CD14-positive monocyte (primary cell): ENCODE measurements around the gene FAM83B. TPM values are rescaled to one million over a fixed set of nuclear protein-coding genes. Genes with fewer than 3 reads are reported as not detected.

Experiments used
- DNase-seq, 3 donors: peaks; one replicate each; pipeline ENCODE4 v3.0.0-alpha.2; 2011 to 2022
- H2AFZ ChIP-seq: 2 replicates; pipeline ENCODE4 v1.6.0; 2012; ENCODE audit warnings: mild to moderate bottlenecking, low read depth, low read length, inconsistent platforms; ENCODE audit not compliant: insufficient read depth, poor library complexity, severe bottlenecking
- H3K27ac ChIP-seq, 2 donors: 1 replicate in 1 of 2; 2 replicates in 1 of 2; pipeline ENCODE4 v1.5.1; 2012 to 2013; ENCODE audit warnings: low read length in 2 of 2, control low read depth in 1 of 2, inconsistent platforms in 1 of 2, low read depth in 1 of 2, mild to moderate bottlenecking in 1 of 2
- H3K27me3 ChIP-seq, 2 donors: one replicate each; pipeline versions ENCODE4 v1.6.0 to v1.6.1; 2011 to 2013; ENCODE audit warnings: low read length in 2 of 2; ENCODE audit not compliant: control insufficient read depth in 2 of 2, insufficient read depth in 2 of 2
- H3K36me3 ChIP-seq, 2 donors: replicated peaks in 1 of 2; 1 replicate in 1 of 2; 2 replicates in 1 of 2; pipeline versions ENCODE4 v1.5.1 to v1.6.1; 2012 to 2013; ENCODE audit warnings: low read length in 2 of 2, control low read depth in 1 of 2, inconsistent platforms in 1 of 2, mild to moderate bottlenecking in 1 of 2; ENCODE audit not compliant: insufficient read depth in 2 of 2, control insufficient read depth in 1 of 2
- H3K4me1 ChIP-seq, 2 donors: 1 replicate in 1 of 2; 2 replicates in 1 of 2; pipeline versions ENCODE4 v1.5.1 to v1.6.1; 2012 to 2013; ENCODE audit warnings: low read length in 2 of 2, control low read depth in 1 of 2, inconsistent platforms in 1 of 2, mild to moderate bottlenecking in 1 of 2, moderate library complexity in 1 of 2; ENCODE audit not compliant: insufficient read depth in 2 of 2, control insufficient read depth in 1 of 2
- H3K4me2 ChIP-seq: replicated peaks from 2 replicates; pipeline ENCODE3; 2012; ENCODE audit warnings: low read length, moderate library complexity, mild to moderate bottlenecking; ENCODE audit not compliant: poor library complexity, severe bottlenecking; ENCODE audit errors: extremely low read depth
- H3K4me3 ChIP-seq, 3 experiments: fragments of 200-600 bp in 1 of 3; sonication (generic) in 1 of 3; replicated peaks in 1 of 3; 1 replicate in 2 of 3; 2 replicates in 1 of 3; pipeline ENCODE4 v1.5.1; 2011 to 2013; ENCODE audit warnings: low read length in 3 of 3, mild to moderate bottlenecking in 3 of 3, control low read depth in 2 of 3, low read depth in 2 of 3, inconsistent platforms in 1 of 3, moderate library complexity in 1 of 3
- H3K79me2 ChIP-seq: 2 replicates; pipeline ENCODE4 v1.6.0; 2012; ENCODE audit warnings: mild to moderate bottlenecking, control low read depth, inconsistent platforms, low read length, moderate library complexity; ENCODE audit not compliant: insufficient read depth
- H3K9ac ChIP-seq: 2 replicates; pipeline ENCODE4 v1.6.0; 2017; ENCODE audit warnings: low read length, mild to moderate bottlenecking; ENCODE audit not compliant: insufficient read depth, poor library complexity, severe bottlenecking
- H3K9me3 ChIP-seq, 2 donors: replicated peaks in 1 of 2; 1 replicate in 1 of 2; 2 replicates in 1 of 2; pipeline versions ENCODE4 v1.5.1 to v1.6.1; 2012 to 2013; ENCODE audit warnings: low read length in 2 of 2, control low read depth in 1 of 2; ENCODE audit not compliant: control insufficient read depth in 1 of 2, insufficient read depth in 1 of 2
- H4K20me1 ChIP-seq: 2 replicates; pipeline ENCODE4 v1.6.0; 2012; ENCODE audit warnings: mild to moderate bottlenecking, low read length, control low read depth, moderate library complexity; ENCODE audit not compliant: insufficient read depth
- H3K27ac Mint-ChIP-seq, 7 donors: one replicate each; pipeline ENCODE4 v1.8.0; 2020; ENCODE audit warnings: mild to moderate bottlenecking in 7 of 7, mixed read lengths in 7 of 7, moderate library complexity in 6 of 7, inconsistent platforms in 2 of 7
- H3K27me3 Mint-ChIP-seq, 3 donors: one replicate each; pipeline ENCODE4 v1.8.0; 2021 to 2022; ENCODE audit warnings: low read depth in 3 of 3, mild to moderate bottlenecking in 3 of 3, mixed read lengths in 3 of 3, moderate library complexity in 3 of 3, inconsistent platforms in 1 of 3
- H3K36me3 Mint-ChIP-seq, 2 donors: one replicate each; pipeline ENCODE4 v1.8.0; 2020; ENCODE audit warnings: mixed read lengths in 2 of 2, inconsistent platforms in 1 of 2, mild to moderate bottlenecking in 1 of 2
- H3K4me1 Mint-ChIP-seq: one replicate; pipeline ENCODE4 v1.8.0; 2020; ENCODE audit warnings: mild to moderate bottlenecking, mixed read lengths
- H3K4me3 Mint-ChIP-seq, 2 donors: one replicate each; pipeline ENCODE4 v1.8.0; 2020; ENCODE audit warnings: mild to moderate bottlenecking in 2 of 2, mixed read lengths in 2 of 2, moderate library complexity in 1 of 2
- H3K9me3 Mint-ChIP-seq, 7 donors: one replicate each; pipeline ENCODE4 v1.8.0; 2020 to 2022; ENCODE audit warnings: mixed read lengths in 7 of 7, mild to moderate bottlenecking in 6 of 7, moderate library complexity in 6 of 7, inconsistent platforms in 2 of 7
- CTCF ChIP-seq: fragments of 200-600 bp; IDR thresholded peaks from one replicate; pipeline ENCODE4 v1.8.0; 2022; ENCODE audit warnings: antibody characterized with exemption, mild to moderate bottlenecking
- WGBS: methylation state at CpG from one replicate; pipeline ENCODE4 v1.1.5; 2013; ENCODE audit warnings: missing lambda C conversion rate; ENCODE audit not compliant: insufficient coverage; 5-methylcytosine and 5-hydroxymethylcytosine counted together
- intact Hi-C, 2 donors: fragments of 100-400 bp; cut with micrococcal nuclease; formaldehyde crosslinking; loops; one replicate each; pipeline versions ENCODE4 v1.15.0 to v1.15.1; 2023
- polyA plus RNA-seq, 3 donors: library from polyadenylated mRNA; depleted of rRNA in 1 of 3; unstranded in 2 of 3; stranded (reverse) in 1 of 3; fragments of 300-500 nt in 2 of 3; fragments of >200 nt in 1 of 3; fragmentation: Illumina TruSeq in 2 of 3; gene quantifications; 1 replicate in 2 of 3; 2 replicates in 1 of 3; pipeline ENCODE4 v1.2.3, GENCODE V29; 2012 to 2021

The FAM83B gene
- polyA plus RNA-seq, 3 donors: not detected

GRCh38 chr6:54896302-54896701, 49.7 kb downstream of the FAM83B start:
- H3K36me3 Mint-ChIP-seq: no peaks in the 10 kb centered on the region

GRCh38 chr6:54897462-54898189, 51.1 kb downstream of the FAM83B start:
- H3K36me3 Mint-ChIP-seq: no peaks in the 10 kb centered on the region
- no peak for TF ChIP-seq CTCF
- Histone ChIP-seq H3K9ac (no peak overlapping the region), H3K79me2 (no peaks in the 10 kb centered on the region), H3K27ac (no peak overlapping the region), H3K4me1 (no peaks in the 10 kb centered on the region), H3K4me3 (no peak overlapping the region), H3K36me3 (no peaks in the 10 kb centered on the region), H3K27me3 (no peaks in the 10 kb centered on the region), H2AFZ (no peak overlapping the region), H3K4me2 (no peak overlapping the region), H4K20me1 (no peaks in the 10 kb centered on the region), H3K9me3 (no peaks in the 10 kb centered on the region)
- intact Hi-C loops: no loop called here
- H3K27me3 Mint-ChIP-seq: no peaks in the 10 kb centered on the region
- no peak overlapping the region for H3K27ac Mint-ChIP-seq
- peaks cover 0 to 3% (median 0%) of the 10 kb centered on the region in 7 donors for H3K9me3 Mint-ChIP-seq
- no CpG with 5 or more reads among the region's 2 CpGs for WGBS
- H3K4me1 Mint-ChIP-seq: no peaks in the 10 kb centered on the region
- no peak for DNase-seq
- H3K4me3 Mint-ChIP-seq: no peak overlapping the region

More at GRCh38 chr6:54896302-54896701, 49.7 kb downstream of the FAM83B start:
- Histone ChIP-seq H3K4me3 (no peak overlapping the region), H3K27ac (no peak overlapping the region), H3K4me2 (no peak overlapping the region), H2AFZ (no peak overlapping the region), H3K9ac (no peak overlapping the region), H3K36me3 (no peaks in the 10 kb centered on the region), H3K9me3 (no peaks in the 10 kb centered on the region), H3K4me1 (no peaks in the 10 kb centered on the region), H4K20me1 (no peaks in the 10 kb centered on the region), H3K79me2 (no peaks in the 10 kb centered on the region), H3K27me3 (no peaks in the 10 kb centered on the region)
- no peaks in the 10 kb centered on the region for H3K27me3 Mint-ChIP-seq
- TF ChIP-seq CTCF: no peak
- DNase-seq: no peak
- no peaks in the 10 kb centered on the region for H3K4me1 Mint-ChIP-seq
- H3K9me3 Mint-ChIP-seq: peaks cover 0 to 3% (median 0%) of the 10 kb centered on the region in 7 donors
- no peak overlapping the region for H3K4me3 Mint-ChIP-seq
- intact Hi-C loops: no loop called here
- 83% methylated on average over 1 of the region's 3 CpGs for WGBS
- no peak overlapping the region for H3K27ac Mint-ChIP-seq
